Measurements from ENCODE around the gene POC1A.

DNA sequence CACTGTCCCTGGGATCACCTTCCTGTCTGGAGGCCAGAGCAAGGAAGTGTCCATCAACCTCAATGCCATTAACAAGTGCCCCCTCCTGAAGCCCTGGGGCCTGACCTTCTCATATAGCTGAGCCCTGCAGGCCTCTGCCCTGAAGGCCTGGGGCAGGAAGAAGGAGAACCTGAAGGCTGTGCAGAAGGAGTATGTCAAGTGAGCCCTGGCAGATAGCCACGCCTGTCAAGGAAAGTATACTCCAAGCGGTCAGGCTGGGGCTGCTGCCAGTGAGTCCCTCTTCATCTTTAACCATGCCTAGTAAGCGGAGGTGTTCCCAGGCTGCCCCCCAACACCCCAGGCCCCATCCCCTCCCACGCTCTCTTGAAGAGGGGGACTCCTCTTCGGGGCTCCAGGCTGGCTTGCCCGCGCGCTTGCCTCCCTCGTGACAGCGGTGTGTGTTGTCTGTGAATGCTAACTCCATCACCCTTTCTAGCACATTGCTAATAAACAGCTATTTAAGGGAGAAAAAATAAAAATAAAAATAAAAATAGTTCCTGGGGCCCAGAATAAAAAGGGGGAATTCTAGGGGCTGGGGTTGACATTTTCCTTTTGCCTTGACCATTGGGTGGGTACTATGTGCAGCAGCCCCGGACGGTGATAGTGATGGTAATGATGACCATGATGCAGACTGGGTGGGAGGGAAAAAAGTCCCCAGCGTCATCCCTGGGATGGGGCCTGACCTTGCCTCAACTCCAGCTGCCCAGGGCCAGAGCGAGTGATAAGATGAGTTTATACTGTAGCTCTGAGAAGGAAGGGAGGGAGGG lies 40.5 kb upstream of the POC1A start:
- TF ChIP-seq, protein P1, sequence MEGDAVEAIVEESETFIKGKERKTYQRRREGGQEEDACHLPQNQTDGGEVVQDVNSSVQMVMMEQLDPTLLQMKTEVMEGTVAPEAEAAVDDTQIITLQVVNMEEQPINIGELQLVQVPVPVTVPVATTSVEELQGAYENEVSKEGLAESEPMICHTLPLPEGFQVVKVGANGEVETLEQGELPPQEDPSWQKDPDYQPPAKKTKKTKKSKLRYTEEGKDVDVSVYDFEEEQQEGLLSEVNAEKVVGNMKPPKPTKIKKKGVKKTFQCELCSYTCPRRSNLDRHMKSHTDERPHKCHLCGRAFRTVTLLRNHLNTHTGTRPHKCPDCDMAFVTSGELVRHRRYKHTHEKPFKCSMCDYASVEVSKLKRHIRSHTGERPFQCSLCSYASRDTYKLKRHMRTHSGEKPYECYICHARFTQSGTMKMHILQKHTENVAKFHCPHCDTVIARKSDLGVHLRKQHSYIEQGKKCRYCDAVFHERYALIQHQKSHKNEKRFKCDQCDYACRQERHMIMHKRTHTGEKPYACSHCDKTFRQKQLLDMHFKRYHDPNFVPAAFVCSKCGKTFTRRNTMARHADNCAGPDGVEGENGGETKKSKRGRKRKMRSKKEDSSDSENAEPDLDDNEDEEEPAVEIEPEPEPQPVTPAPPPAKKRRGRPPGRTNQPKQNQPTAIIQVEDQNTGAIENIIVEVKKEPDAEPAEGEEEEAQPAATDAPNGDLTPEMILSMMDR (IDR thresholded peaks at IDR 0.05; ENCODE audit: low read depth, low read length, poor library complexity, severe bottlenecking) = no peak
- no peak for TF ChIP-seq EZH2phosphoT487 (IDR thresholded peaks at IDR 0.05; ENCODE audit: borderline replicate concordance, low read length)
